NK-92 (cell line): ENCODE measurements around the gene RRP1.
"Not testable (repeated sequence)": the region's sequence is repeated elsewhere in the genome, so short reads cannot be mapped to it uniquely, and the experiment has no call there.

ENCODE experiments used
- DNase-seq: peaks from one replicate; lab custom pipeline; 2025; ENCODE audit not compliant: unreplicated experiment; lab: John Stamatoyannopoulos, UW

The RRP1 gene

GRCh38 chr21:43835861-43836260, 46.5 kb downstream of the RRP1 start:
- no peak for DNase-seq

DNA sequence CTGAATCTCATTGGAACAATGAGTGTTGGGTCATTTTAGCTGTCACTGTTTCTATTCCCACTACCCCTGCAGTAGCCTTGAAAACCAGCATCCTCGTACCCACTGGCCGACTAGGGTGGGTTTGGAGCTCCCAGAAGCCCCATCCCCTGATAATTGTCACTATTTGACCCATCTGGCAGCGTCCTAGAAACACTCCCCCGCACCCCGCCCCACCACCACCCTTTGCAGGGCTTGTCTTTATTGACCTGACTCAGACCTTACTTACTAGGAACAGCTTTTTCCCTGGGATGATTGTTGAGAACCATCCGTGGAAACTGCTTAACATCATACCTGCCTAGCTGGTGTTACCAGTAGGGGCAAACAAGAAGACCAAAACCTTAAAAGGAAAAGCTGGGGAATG, 47.2 kb downstream of the RRP1 start:
- no peak for DNase-seq

DNA sequence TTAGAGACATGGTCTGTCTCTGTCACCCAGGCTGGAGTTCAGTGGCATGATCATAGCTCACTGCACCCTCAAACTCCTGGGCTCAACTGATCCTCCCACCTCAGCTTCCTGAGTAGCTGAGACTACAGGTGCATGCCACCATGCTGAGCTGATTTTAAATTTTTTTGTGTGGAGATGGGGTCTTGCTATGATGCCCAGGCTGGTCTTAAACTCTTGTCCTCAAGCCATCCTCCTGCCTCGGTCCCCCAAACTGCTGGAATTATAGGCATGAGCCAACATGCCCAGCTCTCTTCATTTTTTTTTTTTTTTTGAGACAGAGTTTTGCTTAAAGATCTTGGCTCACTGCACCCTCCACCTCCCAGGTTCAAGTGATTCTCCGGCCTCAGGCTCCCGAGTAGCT, 50.9 kb downstream of the RRP1 start:
- DNase-seq, result no peak

- no peak for DNase-seq
These were observed 53.4 kb downstream of the RRP1 start for GRCh38 chr21:43842742-43843141.

- DNase-seq, result not testable (repeated sequence)
These were observed 55.5 kb downstream of the RRP1 start for GRCh38 chr21:43844906-43845305.

DNA sequence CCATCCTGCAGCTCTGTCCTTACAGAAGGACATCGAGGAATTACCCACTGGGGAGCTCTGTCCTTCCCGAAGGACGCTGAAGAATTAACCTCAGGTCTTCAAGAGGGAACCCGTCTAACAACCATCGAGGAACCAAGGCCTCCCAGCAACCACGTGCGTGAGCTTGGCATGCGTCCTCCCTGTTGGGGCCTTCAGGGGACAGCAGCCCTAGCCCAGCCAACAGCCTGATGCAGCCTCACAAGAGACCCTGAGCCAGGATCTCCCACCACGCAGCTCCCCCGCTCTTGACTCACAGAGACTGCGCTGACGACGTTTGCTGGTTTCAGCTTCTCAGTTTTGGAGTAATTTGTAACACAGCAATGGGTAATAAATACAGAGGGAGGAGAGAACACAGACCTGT, 56.0 kb downstream of the RRP1 start:
- no peak for DNase-seq

GRCh38 chr21:43846430-43846829, 57.1 kb downstream of the RRP1 start:
- no peak for DNase-seq

DNA sequence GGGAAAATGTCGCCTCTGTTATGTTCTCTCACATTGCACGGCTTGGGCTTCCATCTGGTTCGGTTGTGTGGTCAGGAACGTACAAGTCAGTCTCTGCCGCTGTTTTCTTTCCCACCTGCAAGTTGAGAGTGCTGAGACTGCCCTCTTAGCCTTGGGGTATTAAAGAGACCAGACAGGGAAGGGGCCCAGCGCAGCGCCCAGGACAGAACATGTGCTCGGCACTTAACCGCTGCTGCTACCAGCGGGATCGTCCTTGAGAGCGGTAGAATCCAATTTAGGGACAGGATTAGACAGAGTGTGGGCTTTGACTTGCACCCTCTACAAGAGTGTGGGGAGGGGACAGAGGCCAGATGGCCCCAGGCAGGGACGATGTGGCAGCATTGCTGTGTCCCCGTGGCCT, 57.9 kb downstream of the RRP1 start:
- DNase-seq, result no peak

GRCh38 chr21:43848771-43849170, 59.4 kb downstream of the RRP1 start:
- DNase-seq, result no peak

GRCh38 chr21:43849532-43850299, 60.3 kb downstream of the RRP1 start:
- DNase-seq, result no peak

DNA sequence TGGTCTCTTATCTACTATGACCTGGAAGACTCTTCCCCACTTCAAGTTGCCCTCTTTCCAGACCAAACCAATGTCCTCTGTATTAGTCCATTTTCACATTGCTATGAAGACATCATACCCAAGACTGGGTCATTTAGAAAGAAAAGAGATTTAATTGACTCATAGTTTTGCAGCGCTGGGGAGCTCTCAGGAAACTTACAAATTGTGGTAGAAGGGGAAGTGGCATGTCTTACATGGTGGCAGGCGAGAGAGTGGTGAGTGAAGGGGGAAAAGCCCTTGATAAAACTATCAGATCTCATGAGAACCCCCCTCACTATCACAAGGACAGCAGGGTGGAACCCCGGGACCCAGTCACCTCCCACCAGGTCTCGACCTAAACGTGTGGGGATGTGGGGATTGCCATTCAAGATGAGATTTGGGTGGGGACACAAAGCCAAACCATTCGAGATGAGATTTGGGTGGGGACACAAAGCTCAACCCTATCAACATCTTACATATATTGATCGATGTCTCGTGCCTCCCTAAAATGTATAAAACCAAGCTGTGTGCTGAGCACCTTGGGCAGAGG, 61.4 kb downstream of the RRP1 start:
- no peak for DNase-seq

- DNase-seq, result no peak
These were observed 62.2 kb downstream of the RRP1 start for GRCh38 chr21:43851593-43851992.

GRCh38 chr21:43853851-43854772, 64.7 kb downstream of the RRP1 start:
- DNase-seq, result no peak
